Endothelial cell of hepatic sinusoid (primary cell): ENCODE results near the gene GAMT.

Source experiments
- in situ Hi-C: cut with HindIII; loops from 2 replicates; pipeline ENCODE4 v1.10.0; 2017; ENCODE audit warnings: low sequenced_read_pairs

The GAMT gene

DNA sequence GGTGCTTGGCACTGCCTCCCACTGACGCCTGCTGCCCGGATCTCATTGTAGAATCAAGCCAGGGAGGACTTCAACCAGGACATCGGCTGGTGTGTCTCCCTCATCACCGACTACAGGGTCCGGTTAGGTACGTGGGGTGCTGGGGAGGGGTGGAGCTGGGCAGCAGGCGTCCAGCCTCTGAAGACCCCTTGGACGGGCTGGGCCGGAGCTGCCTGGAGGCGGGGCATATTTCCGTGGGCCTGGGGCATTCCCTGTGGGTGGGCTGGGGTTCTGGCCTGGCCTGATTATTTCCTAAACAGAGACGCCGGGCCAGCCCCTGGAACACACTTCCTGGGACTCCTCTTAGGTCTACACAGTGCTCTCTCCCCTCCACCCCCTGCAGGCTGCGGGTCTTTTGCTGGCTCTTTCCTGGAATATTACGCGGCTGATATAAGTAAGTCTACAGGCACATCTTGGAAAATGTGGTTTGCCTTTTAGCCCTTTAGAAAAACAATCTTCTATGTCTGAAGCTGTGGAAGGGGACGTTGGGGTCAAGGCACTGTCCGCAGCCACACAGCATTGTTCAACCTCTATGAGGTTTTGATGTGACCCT, 32.0 kb downstream of the GAMT start:
- in situ Hi-C loops = no loop called here

DNA sequence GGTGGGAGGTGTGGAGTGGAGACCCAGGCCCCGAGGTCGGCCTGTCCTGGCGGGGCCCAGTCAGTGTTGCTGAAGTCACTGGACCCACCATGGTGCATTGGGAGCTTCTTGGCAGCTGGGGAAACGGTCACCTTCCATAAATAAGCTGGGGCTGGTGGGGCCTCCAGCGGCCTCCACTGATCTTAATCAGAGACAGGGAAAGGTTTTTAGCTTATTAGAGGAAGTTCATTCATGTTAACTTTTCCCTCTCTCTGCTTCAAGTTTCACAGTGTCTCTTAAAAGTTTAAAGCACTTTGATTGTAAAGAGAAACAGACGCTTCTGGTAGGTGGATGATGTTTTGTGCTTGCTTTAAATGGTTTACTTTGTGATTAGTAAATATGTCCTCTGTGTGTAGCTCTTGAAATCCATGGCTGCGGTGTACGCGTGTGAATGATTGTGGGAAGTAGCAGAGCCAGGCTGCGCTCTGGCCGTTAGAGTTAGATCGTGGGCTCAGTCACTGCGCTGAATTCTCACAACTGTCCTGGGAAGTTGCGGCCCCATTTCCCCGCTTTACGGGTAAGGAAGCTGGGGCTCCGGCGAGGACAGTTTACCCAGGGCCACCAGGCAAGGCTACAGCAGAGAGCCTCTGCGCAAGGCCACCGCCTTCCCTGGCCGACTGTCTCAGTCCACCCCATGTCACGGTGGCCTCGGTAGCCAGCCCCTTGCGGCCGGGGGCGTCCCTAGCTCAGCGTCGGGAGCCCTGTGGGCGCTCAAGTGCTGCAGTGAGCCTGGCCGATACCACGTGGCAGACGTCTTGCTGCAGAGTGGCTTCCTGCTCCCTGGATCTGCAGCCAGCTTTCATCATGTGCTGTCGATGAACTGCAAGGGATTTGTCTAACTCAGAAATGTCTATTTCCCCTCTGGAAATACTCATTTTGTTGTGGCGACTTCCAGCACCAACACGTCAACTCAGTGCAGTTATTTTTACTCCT, 34.2 kb downstream of the GAMT start:
- in situ Hi-C loops = no loop called here

DNA sequence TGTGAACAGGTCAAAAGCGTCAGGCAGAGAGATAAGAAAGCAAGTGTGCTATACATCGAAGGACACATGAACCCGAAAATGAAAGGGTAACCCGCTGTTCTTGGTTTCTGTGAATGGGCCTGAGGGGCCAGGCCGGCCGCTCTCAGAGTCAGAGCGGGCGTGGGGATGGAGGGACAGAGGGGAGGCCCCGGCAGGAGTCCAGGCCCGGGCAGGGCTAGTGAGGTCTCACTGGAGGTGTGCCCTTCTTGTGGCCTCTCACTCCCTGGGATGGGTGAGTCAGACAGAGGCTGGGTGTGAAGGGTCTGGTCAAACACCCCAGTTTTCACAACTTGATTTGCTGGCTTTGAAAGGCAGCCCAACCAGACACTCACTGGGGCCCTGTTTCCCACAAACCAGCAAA, 35.0 kb downstream of the GAMT start:
- in situ Hi-C loops = no loop called here

DNA sequence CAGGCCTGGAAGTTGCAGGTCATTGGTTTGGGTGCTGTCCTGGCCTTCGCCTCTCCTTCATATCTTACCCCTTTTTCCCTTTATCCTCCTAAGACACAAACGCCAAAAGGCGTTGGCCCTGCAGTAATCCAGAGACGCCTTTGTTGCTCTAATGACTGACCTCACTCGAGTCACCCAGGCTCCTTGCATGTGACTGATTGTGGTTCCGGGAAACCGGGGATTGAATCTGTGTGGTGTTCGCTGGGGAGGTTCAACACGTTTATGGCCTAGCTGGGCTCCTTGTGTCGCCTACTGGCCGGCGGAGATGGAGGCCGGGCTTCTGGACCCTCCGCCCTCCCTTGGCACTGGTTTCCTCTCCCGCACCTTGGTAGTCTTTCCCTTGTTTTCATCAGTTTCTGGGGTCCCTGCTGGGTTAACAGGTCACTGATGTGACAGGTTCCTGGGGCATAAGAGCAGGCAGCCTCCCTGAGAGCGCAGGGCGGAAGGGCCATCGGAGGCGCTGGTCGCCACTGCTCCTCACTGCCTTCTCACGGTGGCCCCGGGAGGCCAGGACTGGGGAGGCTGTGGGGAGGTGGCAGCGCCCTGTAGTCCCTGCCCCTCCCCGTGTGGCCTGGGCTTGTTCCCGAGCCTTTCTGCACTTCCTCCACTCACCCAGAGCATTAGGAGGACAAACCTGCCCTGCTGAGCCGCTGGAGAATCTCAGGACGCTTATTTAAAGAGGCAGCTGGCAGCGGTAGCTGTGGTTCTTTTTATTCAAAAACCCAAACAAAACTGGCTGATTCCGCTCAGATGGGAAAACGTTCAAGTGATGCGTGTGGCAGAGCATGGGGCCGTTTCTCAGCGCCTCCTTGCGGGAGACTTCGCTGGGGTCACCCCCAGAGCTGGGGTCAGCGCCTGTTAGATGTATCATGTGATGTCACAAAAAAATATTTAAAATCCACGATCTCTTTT, 35.7 kb downstream of the GAMT start:
- in situ Hi-C loops = no loop called here

DNA sequence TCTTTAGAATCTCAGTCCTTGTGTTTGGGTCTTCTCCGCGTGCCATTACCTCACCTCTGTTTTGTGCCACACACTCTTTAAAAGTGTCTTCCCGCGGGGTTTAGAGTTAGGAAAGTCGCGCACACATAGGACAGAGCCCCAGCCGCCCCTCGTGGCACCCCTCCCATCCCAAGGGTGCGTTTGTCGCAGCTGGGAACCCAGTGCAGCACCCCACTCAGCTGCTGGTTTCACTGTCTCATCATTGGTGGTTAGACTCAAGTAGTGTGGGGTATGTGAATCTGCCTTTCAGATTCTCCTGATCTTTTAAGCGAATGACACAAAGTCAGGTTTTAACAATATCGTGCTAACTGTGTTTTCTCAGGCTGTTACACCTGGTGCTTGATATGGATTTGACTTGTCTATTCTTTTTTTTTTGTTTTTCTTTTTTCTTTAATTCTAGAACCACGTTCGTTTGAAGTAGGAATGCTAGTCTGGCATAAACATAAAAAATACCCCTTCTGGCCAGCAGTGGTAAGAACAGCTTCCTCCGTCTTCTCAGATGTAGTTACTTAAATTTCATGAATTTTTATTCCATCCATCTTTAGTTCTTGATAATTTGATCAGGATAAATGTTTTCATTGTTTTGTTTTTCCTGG, 37.2 kb downstream of the GAMT start:
- in situ Hi-C loops = no loop called here

DNA sequence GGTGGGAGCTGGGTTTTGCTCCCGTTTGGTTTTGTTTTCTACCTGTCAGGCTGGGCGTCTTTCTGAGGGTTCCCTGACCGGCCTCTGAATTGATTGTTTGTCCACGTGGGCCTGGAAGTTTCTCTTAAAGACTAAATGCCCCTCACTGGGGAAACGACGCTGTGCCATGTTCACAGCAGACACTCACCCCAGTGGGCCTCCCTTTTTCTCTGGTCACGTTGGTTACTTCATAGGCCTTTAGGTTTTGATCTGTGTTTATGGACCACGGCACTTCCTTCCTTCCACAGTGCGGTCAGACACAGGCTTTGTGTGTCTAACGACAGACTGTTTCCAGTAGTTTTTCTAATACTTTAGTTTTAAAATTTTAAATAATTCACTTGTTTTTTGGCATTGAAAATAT, 37.7 kb downstream of the GAMT start:
- in situ Hi-C loops = no loop called here

DNA sequence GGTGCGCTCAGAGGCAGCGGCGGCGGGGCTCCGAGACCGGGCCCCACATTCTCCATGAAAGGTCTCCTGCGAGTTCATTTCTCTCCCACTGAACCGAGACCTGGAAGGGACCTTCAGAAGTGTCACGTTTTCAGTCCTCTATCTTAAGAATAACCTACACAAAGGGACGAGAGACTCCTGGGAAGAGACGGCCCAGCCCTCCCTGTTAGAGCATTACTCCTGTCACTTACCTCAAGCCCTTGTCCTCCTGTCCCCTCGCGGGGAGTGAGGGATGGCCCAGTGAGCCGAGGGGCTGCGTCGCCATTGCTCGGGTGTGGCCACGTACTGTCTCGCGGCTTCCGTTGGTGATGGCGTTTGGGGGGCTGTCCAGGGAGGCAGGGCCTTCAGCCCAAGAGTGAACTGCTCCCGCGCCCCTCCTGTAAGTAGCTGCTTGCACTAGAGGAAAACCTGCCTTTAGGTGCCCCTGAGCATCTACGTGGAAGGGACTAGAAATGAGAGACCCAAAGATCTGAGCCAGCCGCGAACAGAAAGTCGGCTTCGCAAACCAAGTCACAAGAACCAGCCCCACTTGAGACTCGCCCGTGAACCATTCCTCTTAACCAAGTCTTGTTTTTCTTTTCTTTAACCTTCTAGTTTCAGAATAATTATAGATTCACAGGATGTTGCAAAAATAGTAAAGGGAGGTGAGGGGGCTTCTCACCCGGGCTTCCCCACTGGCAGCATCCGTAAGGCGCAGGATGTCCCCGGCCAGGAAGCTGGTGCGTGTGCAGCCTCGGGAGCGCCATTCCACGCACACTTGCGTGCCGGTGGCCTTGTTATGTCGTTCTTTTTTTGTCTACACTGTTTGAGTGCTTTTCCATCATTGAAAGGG, 38.7 kb downstream of the GAMT start:
- in situ Hi-C loops = no loop called here

DNA sequence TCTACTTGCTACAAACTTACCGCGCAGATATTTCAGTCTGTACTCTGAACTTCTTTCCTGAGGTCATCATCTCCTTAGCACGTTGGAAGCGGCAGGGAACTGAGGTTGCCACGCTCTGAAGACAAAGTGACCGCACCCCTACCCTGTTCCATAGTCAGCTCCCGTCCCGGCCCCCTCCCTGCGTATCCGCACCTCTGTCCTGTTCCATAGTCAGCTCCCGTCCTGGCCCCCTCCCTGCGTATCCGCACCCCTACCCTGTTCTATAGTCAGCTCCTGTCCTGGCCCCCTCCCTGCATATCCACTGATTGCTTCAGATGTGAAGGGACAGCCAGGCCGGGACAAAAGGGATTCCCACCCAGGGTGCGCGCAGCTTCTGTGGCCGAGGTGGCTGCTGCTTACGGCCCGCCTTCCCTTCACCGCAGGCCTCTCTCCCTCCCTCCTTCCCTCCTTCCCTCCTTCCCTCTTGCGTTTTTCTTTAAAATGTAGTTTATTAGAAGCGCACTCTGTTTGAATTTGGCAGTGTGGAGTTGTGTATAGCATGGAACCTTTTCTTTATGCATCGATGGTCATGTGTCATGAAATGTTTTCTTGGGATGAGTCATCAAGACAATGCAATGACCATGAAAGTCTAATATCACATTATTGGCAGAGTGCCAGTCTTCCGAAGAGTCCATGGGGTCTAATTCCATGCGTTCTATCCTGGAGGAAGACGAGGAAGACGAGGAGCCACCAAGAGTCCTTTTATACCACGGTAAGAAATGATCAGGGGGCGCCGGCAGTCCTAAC, 39.5 kb downstream of the GAMT start:
- in situ Hi-C loops = no loop called here

DNA sequence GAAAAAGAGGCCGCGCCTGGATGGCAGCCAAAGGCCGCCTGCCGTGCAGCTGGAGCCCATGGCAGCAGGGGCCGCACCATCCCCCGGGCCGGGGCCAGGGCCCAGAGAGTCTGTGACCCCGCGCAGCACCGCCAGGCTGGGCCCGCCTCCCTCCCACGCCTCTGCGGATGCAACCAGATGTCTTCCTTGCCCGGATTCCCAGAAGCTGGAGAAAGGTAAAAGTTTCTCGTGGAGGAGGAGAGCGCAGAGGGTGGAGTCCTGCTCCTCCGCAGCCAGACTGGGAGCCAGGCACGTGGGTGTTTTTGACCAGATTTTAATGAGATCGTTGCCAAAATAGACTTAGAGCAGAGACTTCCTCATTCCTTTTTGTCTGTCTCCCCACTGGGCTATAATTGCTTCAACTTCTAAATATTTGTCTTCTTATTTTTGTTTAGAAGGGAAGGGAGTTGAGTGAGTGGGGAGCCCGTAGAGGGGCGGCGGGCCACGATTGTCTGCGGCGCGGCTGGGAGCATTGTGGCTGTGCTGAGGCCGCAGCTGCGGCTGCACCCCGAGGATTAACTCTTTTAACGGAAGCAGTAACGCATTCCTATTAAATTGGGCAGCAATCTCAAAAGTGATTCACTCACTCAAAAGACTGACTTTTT, 40.4 kb downstream of the GAMT start:
- in situ Hi-C loops = no loop called here

DNA sequence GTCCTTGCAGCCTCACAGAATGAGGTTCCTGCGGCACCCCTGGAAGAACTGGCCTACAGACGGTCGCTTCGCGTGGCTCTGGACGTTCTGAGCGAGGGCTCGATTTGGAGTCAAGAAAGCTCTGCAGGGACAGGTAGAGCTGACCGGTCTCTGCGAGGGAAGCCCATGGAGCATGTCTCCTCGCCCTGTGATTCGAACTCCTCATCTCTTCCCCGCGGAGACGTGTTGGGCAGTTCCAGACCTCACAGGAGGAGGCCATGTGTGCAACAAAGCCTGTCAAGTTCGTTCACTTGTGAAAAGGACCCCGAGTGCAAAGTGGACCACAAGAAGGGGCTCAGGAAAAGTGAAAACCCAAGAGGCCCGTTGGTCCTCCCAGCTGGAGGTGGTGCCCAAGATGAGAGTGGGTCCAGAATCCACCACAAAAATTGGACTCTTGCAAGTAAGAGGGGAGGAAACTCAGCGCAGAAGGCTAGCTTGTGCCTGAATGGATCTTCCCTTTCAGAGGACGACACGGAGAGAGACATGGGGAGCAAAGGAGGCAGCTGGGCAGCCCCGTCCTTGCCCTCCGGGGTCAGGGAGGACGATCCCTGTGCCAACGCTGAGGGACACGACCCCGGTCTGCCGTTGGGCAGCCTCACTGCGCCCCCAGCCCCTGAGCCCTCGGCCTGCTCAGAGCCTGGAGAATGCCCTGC, 41.1 kb downstream of the GAMT start:
- in situ Hi-C loops = no loop called here

DNA sequence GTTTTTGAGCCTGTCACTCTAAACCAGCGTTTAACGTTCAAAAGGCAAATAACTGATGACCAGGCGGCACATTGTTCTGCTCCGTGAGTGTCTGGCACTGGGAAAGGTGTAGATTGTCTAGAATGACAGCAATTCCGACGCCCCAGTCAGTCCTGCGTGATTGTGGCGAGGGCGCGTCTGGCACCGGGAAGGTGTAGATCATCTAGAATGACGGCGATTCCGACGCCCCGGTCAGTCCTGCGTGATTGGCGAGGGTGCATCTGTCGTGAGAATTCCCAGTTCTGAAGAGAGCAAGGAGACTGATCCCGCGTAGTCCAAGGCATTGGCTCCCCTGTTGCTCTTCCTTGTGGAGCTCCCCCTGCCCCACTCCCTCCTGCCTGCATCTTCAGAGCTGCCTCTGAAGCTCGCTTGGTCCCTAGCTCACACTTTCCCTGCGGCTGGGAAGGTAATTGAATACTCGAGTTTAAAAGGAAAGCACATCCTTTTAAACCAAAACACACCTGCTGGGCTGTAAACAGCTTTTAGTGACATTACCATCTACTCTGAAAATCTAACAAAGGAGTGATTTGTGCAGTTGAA, 43.7 kb downstream of the GAMT start:
- in situ Hi-C loops = no loop called here

DNA sequence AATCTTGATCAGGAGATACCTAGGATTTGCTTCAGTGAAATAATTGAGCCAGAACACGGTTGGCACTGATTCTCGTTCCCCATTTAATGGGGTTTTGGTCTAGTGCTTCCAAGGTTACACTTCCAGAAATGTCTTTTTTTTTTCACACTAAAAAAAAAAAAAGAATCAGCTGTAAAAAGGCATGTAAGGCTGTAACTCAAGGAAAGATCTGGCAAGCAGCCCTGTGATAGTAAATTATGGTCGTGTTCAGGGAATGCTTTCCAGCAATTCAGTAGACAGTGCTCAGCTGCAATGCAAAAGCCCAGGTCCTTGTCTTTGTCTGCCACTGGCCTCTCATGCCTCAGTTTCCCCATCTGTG, 44.9 kb downstream of the GAMT start:
- in situ Hi-C loops = no loop called here

DNA sequence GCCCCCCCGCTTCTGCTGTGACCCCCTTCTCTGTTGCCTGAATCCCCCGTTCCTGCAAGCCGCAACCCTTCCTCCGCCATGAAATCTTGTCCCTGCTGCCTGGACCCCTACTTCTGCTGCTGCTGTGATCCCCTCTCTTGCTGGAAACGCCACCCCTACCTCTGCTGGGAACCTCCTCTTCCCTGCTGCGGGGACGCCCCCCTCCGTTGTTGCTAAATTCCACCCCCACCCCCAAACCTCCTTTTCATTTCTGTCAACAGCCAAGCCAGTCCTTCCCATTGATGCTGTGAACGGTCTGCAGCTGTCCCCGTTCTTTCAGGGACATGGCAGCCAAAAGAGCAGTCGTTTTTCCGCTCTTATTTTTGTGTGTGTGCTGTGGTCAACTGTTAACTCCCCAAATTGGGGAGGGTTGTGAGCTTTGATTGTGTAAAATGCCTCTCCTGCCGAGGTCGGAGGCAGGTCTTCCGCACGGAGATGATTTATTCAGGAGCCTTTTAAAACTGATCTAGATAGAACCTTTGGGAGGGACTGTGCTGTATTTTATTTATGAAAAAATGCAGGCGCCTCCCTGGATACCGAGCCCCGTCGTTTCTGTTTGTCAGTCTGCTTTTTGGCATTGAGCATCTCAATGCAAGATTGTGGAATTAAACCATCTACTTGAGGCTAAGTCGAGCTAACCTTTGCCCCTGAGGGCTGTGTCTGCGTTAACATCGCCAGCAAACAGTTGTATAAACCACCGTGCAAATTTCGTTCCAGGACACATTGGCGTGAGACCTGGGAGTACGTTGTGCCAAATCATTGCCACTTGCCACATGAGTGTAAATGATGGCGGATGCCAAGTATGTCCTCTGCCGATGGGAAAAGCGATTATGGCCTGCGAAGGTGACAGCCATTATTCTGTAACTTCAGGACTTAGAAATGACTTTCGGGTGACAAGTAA, 45.5 kb downstream of the GAMT start:
- in situ Hi-C loops = no loop called here

DNA sequence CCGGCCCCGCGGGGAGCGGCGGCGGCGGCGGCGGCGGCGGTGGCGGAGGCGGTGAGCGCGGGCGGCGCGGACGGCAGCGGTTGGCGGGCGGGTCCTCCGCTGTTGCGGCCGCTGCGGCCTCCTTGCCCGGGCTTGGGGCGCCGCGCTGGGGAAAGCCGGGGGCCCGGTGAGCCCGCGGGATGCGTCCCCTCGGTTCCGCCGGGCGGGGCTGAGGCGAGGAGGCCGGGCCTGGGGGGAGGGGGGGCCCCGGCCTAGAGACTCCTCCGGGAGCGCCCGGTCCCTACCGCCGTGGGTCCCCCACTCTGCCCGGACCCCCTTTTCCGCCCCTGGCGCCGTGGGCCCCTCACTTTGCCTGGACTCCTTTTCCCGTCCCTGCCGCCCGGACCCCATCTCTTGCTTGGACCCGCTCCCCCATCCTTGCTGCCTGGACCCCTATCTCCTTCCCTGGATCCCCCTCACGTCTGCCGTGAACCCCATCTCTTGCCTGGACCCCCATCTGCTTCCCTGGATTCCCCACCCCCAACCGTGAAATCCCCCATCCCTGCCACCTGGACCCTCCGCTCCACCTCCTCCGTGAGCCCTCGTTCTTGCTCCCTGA, 46.3 kb downstream of the GAMT start:
- in situ Hi-C loops = no loop called here

DNA sequence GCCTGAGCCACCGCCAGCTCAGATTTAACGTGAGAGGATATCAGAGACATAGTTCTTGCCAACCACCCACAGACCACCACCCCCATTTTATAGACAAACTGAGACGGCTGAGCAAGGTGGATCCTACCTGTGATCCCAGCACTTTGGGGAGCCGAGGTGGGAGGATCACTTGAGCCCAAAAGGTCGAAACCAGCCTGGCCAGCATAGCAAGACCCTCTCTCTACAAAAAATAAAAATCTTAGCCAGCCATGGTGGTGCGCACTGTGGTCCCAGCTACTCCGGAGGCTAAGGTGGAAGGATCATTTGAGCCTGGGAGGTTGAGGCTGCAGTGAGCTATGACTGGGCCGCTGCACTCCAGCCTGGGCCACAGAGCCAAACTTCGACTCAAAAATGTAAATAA, 48.2 kb downstream of the GAMT start:
- in situ Hi-C loops = no loop called here

DNA sequence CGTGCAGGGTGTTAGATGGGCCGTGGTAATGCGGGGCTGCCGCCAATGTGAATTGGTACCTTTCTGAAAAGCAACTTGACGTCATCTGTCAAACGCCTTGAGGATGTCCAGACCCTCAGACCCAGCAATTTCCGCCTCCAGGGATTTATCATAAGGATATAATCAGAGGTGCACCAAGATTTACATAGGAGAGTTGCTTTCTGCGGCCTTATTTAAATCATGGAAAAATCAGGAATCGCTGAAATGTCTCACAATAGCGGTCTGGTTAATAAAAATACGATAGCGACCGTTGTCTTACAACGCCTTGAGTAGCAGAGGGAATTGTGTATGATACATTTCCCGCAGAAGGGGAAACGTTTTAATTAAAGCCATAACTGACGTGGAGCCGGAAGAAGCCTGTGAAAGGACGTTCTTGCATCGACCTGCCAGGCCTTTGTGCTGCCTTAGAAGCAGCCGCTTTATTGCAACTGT, 49.9 kb downstream of the GAMT start:
- in situ Hi-C loops = no loop called here
